ENCODE measurements around the gene XRCC3.

GRCh38 chr14:103707329-103708263 is 7.7 kb downstream of the XRCC3 start:
- no peak for TF ChIP-seq CTCF (tag by site-specific recombination; IDR thresholded peaks at IDR 0.05)
- TF ChIP-seq ZEB2 (tag by site-specific recombination; IDR thresholded peaks at IDR 0.05) = no peak
- no peak for TF ChIP-seq BCL11A (tag by site-specific recombination; IDR thresholded peaks at IDR 0.05; ENCODE audit: low read depth)
- no peak for TF ChIP-seq ZNF174 (tag by site-specific recombination; IDR thresholded peaks at IDR 0.05)
- TF ChIP-seq ZBTB20 (tag by site-specific recombination; IDR thresholded peaks at IDR 0.05) = no peak
- no peak for TF ChIP-seq ZNF148 (tag by site-specific recombination; IDR thresholded peaks at IDR 0.05; ENCODE audit: borderline replicate concordance)
- TF ChIP-seq ZNF473 (tag by site-specific recombination; IDR thresholded peaks at IDR 0.05) = no peak
- no peak for TF ChIP-seq GLI4 (tag by site-specific recombination; IDR thresholded peaks at IDR 0.05)

All from HEK293 (cell line).